Activated T-helper 2 cell treated with anti-CD3 and anti-CD28 coated beads, Interferon-gamma antibody, Interleukin-2, Interleukin-4, amounts not matched to agents 10 μg/mL and 5 μg/mL and 100 μg/mL, durations not matched to agents 14 hours and 24 hours and 36 hours (primary cell): ENCODE results near the gene FMNL2. TPM values are rescaled to one million over a fixed set of nuclear protein-coding genes. Genes with fewer than 3 reads are reported as not detected.

Source experiments
- DNase-seq: peaks from one replicate; pipeline ENCODE4 v3.0.0; 2021; ENCODE audit warnings: low spot score
- H3K27ac Mint-ChIP-seq: one replicate; pipeline ENCODE4 v1.8.0; 2021; ENCODE audit warnings: mixed read lengths
- H3K27me3 Mint-ChIP-seq: one replicate; pipeline ENCODE4 v1.8.0; 2021; ENCODE audit warnings: low read depth, mixed read lengths
- H3K36me3 Mint-ChIP-seq: one replicate; pipeline ENCODE4 v1.8.0; 2021; ENCODE audit warnings: low read depth, mixed read lengths
- H3K4me1 Mint-ChIP-seq: one replicate; pipeline ENCODE4 v1.8.0; 2021; ENCODE audit warnings: low read depth, mixed read lengths
- H3K4me3 Mint-ChIP-seq: one replicate; pipeline ENCODE4 v1.8.0; 2021; ENCODE audit warnings: low read depth, mild to moderate bottlenecking, moderate library complexity, mixed read lengths
- H3K9me3 Mint-ChIP-seq: one replicate; pipeline ENCODE4 v1.8.0; 2021; ENCODE audit warnings: mixed read lengths
- intact Hi-C: fragments of 100-400 bp; cut with micrococcal nuclease; formaldehyde crosslinking; loops from one replicate; pipeline ENCODE4 v1.15.1; 2023
- total RNA-seq: library from RNA; stranded (reverse); gene quantifications from 2 replicates; pipeline ENCODE4 v1.2.3, GENCODE V29; 2022

Gene FMNL2
- total RNA-seq, 1 donor from 2014 or later: 14.0 TPM

DNA sequence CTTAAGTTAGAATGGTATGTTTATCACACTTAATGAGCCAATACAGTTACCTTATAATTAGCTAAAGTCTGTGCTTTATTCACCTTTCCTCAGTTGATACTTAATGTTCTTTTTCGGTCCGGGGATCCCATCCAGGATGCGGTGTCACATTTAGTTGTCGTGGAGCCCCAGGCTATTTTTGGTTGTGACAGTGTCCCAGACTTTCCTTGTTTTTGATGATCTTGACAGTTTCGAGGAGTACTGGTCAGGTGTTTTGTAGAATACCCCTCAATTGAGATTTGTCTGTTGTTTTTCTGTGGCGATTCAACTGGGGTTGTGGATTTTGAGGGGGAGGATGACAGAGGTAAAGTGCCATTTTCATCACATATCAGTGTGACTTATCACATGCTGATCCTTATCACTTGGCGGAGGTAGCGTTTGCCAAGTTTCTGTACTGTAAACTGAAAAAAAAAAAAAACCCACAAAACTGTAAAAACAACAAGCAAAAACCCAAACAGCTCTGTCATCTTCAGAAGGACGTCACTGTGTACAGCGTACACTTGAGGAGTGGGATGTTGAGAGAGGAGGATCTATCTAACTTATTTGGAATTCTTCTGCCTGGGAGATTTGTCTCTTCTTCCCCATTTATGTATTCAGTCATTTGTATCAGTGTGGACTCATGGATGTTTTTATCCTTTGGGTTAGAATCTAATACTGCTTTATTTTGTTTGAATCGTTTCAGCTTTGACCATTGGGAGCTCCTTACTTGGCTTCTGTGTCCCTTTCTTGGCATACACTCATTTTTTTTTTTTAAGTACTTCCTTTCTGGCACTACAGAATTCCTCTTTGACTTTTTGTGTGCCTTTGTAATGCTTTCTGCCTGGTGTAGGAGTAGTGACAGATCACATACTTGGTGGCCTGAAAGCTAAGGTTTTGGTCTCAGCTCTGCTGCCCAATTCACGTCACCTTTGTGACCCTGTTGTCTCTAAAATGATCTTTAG is 68.1 kb downstream of the FMNL2 start:
- Mint-ChIP-seq H3K27ac (peak overlapping the region; percentile 84), H3K36me3 (no peaks in the 10 kb centered on the region), H3K4me3 (peak overlapping the region; percentile 53), H3K4me1 (peaks cover 86% of the 10 kb centered on the region), H3K9me3 (no peaks in the 10 kb centered on the region), H3K27me3 (peaks cover 4% of the 10 kb centered on the region)
- DNase-seq: peak; percentile 20
- intact Hi-C loops: loop anchor here (1.0 to 2.0 kb wide), 3 partner anchors 16 to 170 kb away; no protein-coding TSS in a partner anchor

- Mint-ChIP-seq H3K4me1 (peaks cover 80% of the 10 kb centered on the region), H3K36me3 (no peaks in the 10 kb centered on the region), H3K9me3 (no peaks in the 10 kb centered on the region), H3K27ac (peak overlapping the region; percentile 84), H3K4me3 (no peak overlapping the region), H3K27me3 (no peaks in the 10 kb centered on the region)
- intact Hi-C loops: loop anchor here (1.0 to 2.0 kb wide), 4 partner anchors 10 to 311 kb away; partner anchors contain the start of genes FMNL2, PRPF40A and STAM2
- DNase-seq: no peak
Observed at GRCh38 chr2:152405206-152406118, 70.5 kb downstream of the FMNL2 start.

GRCh38 chr2:152406119-152406835 is 71.3 kb downstream of the FMNL2 start:
- Mint-ChIP-seq H3K27me3 (no peaks in the 10 kb centered on the region), H3K27ac (peak overlapping the region; percentile 84), H3K36me3 (no peaks in the 10 kb centered on the region), H3K9me3 (no peaks in the 10 kb centered on the region), H3K4me1 (peaks cover 76% of the 10 kb centered on the region), H3K4me3 (peak overlapping the region; percentile 28)
- intact Hi-C loops: loop anchor here (1.0 to 2.0 kb wide), 4 partner anchors 9 to 311 kb away; partner anchors contain the start of genes FMNL2, PRPF40A and STAM2
- DNase-seq: no peak

DNA sequence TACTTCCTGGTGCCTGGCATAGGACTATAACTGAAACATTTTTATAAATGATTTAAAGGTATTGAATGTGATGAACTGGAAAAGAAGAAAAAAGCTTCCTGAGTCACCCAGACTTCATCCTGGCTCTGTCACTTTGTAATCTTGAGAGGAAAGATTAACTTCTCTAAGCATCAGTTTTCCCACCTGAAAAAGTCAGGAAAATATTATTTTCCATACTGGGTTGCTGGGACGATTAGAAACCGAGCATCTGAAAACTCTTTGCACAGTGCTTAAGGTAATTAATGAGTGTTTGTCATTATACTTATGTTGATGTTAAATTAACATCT is 71.8 kb downstream of the FMNL2 start:
- H3K36me3 Mint-ChIP-seq: no peaks in the 10 kb centered on the region
- H3K27ac Mint-ChIP-seq: peak overlapping the region; percentile 84
- H3K27me3 Mint-ChIP-seq: no peaks in the 10 kb centered on the region
- intact Hi-C loops: loop anchor here (1.0 to 2.0 kb wide), 4 partner anchors 9 to 310 kb away; partner anchors contain the start of genes FMNL2, PRPF40A and STAM2
- peak overlapping the region; percentile 67 for H3K4me3 Mint-ChIP-seq
- no peaks in the 10 kb centered on the region for H3K9me3 Mint-ChIP-seq
- peaks cover 72% of the 10 kb centered on the region for H3K4me1 Mint-ChIP-seq
- DNase-seq: no peak

GRCh38 chr2:152407204-152407721 is 72.3 kb downstream of the FMNL2 start:
- Mint-ChIP-seq H3K9me3 (no peaks in the 10 kb centered on the region), H3K4me1 (peaks cover 74% of the 10 kb centered on the region)
- intact Hi-C loops: loop anchor here (2.0 kb wide), 3 partner anchors 72 to 310 kb away; partner anchors contain the start of genes FMNL2, PRPF40A and STAM2

GRCh38 chr2:152407806-152408205 is 72.8 kb downstream of the FMNL2 start:
- no peaks in the 10 kb centered on the region for H3K27me3 Mint-ChIP-seq
- peak overlapping the region; percentile 84 for H3K27ac Mint-ChIP-seq
- peak overlapping the region; percentile 67 for H3K4me3 Mint-ChIP-seq
- H3K4me1 Mint-ChIP-seq: peaks cover 70% of the 10 kb centered on the region
- intact Hi-C loops: loop anchor here (2.0 kb wide), 3 partner anchors 73 to 309 kb away; partner anchors contain the start of genes FMNL2, PRPF40A and STAM2
- no peak for DNase-seq
- H3K9me3 Mint-ChIP-seq: no peaks in the 10 kb centered on the region
- H3K36me3 Mint-ChIP-seq: no peaks in the 10 kb centered on the region

More at GRCh38 chr2:152407204-152407721, 72.3 kb downstream of the FMNL2 start:
- H3K27ac Mint-ChIP-seq: peak overlapping the region; percentile 84
- H3K4me3 Mint-ChIP-seq: peak overlapping the region; percentile 67
- no peaks in the 10 kb centered on the region for H3K27me3 Mint-ChIP-seq
- no peak for DNase-seq
- H3K36me3 Mint-ChIP-seq: no peaks in the 10 kb centered on the region

- H3K36me3 Mint-ChIP-seq: no peaks in the 10 kb centered on the region
- peaks cover 2% of the 10 kb centered on the region for H3K27me3 Mint-ChIP-seq
- H3K4me3 Mint-ChIP-seq: peak overlapping the region; percentile 67
- no peak for DNase-seq
- intact Hi-C loops: no loop called here
- peaks cover 70% of the 10 kb centered on the region for H3K4me1 Mint-ChIP-seq
- H3K27ac Mint-ChIP-seq: peak overlapping the region; percentile 84
- H3K9me3 Mint-ChIP-seq: no peaks in the 10 kb centered on the region
Observed at GRCh38 chr2:152408254-152408653, 73.3 kb downstream of the FMNL2 start.

- Mint-ChIP-seq H3K36me3 (no peaks in the 10 kb centered on the region), H3K4me3 (no peak overlapping the region), H3K9me3 (no peaks in the 10 kb centered on the region), H3K4me1 (peaks cover 73% of the 10 kb centered on the region), H3K27me3 (peaks cover 2% of the 10 kb centered on the region), H3K27ac (no peak overlapping the region)
- DNase-seq: no peak
- intact Hi-C loops: no loop called here
Observed at GRCh38 chr2:152409386-152410164, 74.6 kb downstream of the FMNL2 start.

- intact Hi-C loops: no loop called here
- DNase-seq: no peak
- no peaks in the 10 kb centered on the region for H3K36me3 Mint-ChIP-seq
- no peak overlapping the region for H3K27ac Mint-ChIP-seq
- peaks cover 74% of the 10 kb centered on the region for H3K4me1 Mint-ChIP-seq
- H3K4me3 Mint-ChIP-seq: no peak overlapping the region
- no peaks in the 10 kb centered on the region for H3K9me3 Mint-ChIP-seq
- H3K27me3 Mint-ChIP-seq: peaks cover 2% of the 10 kb centered on the region
Observed at GRCh38 chr2:152410165-152410597, 75.2 kb downstream of the FMNL2 start.

DNA sequence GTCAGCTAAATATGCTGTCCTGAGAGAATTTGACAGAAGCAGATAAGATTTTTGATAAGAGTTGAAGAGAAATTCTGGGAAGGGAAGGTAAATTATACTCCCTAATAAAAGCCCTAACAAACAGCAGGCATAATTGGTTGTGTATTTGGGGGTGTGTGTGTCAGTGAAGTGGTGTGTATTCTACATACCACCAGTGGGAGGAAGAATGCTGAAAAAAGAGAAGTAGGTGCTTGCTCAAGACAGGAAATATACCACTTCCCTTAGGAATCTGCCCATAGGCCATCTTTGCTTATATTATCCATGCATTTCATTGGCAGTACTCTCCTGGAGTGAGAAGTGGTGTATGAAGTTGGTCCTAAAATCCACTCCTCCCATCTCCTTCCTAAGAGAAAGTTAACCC is 76.2 kb downstream of the FMNL2 start:
- Mint-ChIP-seq H3K36me3 (no peaks in the 10 kb centered on the region), H3K27me3 (peaks cover 2% of the 10 kb centered on the region), H3K9me3 (no peaks in the 10 kb centered on the region), H3K27ac (no peak overlapping the region), H3K4me3 (no peak overlapping the region), H3K4me1 (peaks cover 75% of the 10 kb centered on the region)
- DNase-seq: no peak
- intact Hi-C loops: no loop called here
